Lung (tissue), 12 donors: Measurements from ENCODE around the gene IGFBP2. TPM values are rescaled to one million over a fixed set of nuclear protein-coding genes. Genes with fewer than 3 reads are reported as not detected.

Experiments
- ATAC-seq: fragments of 200-7000 bp; cut with Tn5 transposase; one replicate; pipeline ENCODE4 v1.9.1; 2020; ENCODE audit warnings: moderate number of reproducible peaks; ENCODE audit not compliant: insufficient read depth, low FRiP score
- DNase-seq, 3 donors: peaks; one replicate each; pipeline ENCODE4 v3.0.0-alpha.2; 2013 to 2017
- H3K27ac ChIP-seq, 2 donors: one replicate each; pipeline ENCODE4 v1.5.1; 2013; ENCODE audit warnings: mild to moderate bottlenecking in 2 of 2, moderate library complexity in 2 of 2, control low read depth in 1 of 2, inconsistent platforms in 1 of 2, low read depth in 1 of 2, low read length in 1 of 2
- H3K27me3 ChIP-seq, 3 donors: one replicate each; pipeline ENCODE4 v1.5.1; 2013; ENCODE audit warnings: low read length in 2 of 3; ENCODE audit not compliant: control insufficient read depth in 3 of 3, insufficient read depth in 3 of 3
- H3K36me3 ChIP-seq, 4 donors: one replicate each; pipeline ENCODE4 v1.5.1; 2013; ENCODE audit warnings: low read length in 4 of 4, mild to moderate bottlenecking in 1 of 4, moderate library complexity in 1 of 4; ENCODE audit not compliant: control insufficient read depth in 4 of 4, insufficient read depth in 4 of 4
- H3K4me1 ChIP-seq, 5 donors: one replicate each; pipeline ENCODE4 v1.5.1; 2013; ENCODE audit warnings: low read length in 5 of 5, mild to moderate bottlenecking in 2 of 5, moderate library complexity in 1 of 5; ENCODE audit not compliant: control insufficient read depth in 5 of 5, insufficient read depth in 5 of 5
- H3K4me3 ChIP-seq: one replicate; pipeline ENCODE4 v1.5.1; 2013; ENCODE audit warnings: mild to moderate bottlenecking, control low read depth, moderate library complexity
- H3K9ac ChIP-seq, 2 donors: one replicate each; pipeline ENCODE4 v1.5.1; 2013; ENCODE audit warnings: low read length in 2 of 2, control low read depth in 1 of 2; ENCODE audit not compliant: insufficient read depth in 1 of 2
- H3K9me3 ChIP-seq, 4 donors: one replicate each; pipeline ENCODE4 v1.5.1; 2013; ENCODE audit warnings: low read length in 3 of 4, mild to moderate bottlenecking in 1 of 4, moderate library complexity in 1 of 4; ENCODE audit not compliant: control insufficient read depth in 4 of 4, insufficient read depth in 3 of 4
- WGBS, 2 donors: extraction: QIAGEN DNeasy Blood & Tissue Kit; methylation state at CpG; one replicate each; pipeline ENCODE4 v1.1.7; 2013; 5-methylcytosine and 5-hydroxymethylcytosine counted together
- polyA plus RNA-seq, 2 donors: library from polyadenylated mRNA; stranded (reverse); fragments of 200-250 nt; gene quantifications; one replicate each; pipeline ENCODE4 v1.2.1, GENCODE V29; 2013
- total RNA-seq, 2 donors: library from RNA; depleted of rRNA in 1 of 2; stranded (reverse); fragments of >200 nt in 1 of 2; gene quantifications; one replicate each; pipeline ENCODE4 v1.2.1, GENCODE V29; 2014 to 2021
- TF ChIP-seq, protein P1 (sequence below): IDR thresholded peaks from 2 replicates; pipeline ENCODE4 v1.5.1; 2012; ENCODE audit warnings: mild to moderate bottlenecking; ENCODE audit errors: control extremely low read depth, extremely low read depth
- donor health status: control.
- donor health status: control.
- donor health status: Bipolar disorder and iron deficiency.
- donor health status: healthy.
- donor health status: DM: yes; HTN: yes; CAD: no.

IGFBP2 gene
- total and polyA plus RNA-seq, 4 donors: 50.5 to 104 (median 81.2) TPM

DNA sequence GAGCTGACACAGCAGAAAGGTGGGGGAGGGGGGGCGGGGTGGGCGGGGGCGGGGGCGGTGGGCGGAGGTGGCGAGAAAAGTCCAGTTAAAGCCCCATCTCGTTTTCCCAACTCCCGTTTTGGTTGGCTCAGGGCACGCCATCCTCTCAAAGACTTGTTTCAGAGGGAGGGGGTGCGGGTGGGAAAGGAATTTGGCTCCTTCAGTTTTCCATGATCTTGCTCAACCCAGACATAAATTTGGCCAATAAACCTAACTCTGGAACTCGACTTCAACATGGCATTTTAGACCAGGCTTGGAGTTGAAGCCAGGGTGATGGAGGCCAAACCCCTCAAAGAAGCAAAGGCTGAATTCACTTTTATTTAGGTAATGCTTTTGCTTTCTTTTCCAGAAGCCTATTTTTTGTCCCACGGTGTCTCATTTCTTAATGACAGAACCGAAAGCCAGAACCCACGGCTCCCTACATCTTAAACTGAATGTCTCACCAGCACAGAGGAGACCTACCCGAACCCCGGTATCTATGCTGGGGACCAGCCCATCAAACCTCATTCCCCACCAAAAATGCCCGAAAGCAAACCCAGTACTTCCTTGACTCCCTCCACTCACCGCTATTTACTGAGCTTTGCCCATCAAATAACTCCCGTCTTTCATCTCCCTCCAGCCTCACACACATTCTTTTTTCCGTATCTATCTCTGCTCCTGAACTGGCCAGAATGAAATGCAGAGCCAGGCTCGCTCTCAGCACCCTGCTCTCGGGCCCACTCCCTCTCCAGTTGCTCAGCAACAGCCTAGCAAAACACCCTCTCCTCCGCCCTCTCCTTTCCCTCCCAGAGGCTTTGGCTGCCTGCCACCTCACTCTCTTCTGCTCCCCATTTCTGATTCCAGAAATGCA, 57.9 kb downstream of the IGFBP2 start:
- 15 to 17% methylated on average over 21 to 23 of the region's 23 CpGs for WGBS, 2 donors
- Histone ChIP-seq H3K9me3 (no peaks in the 10 kb centered on the region), H3K27me3 (no peaks in the 10 kb centered on the region), H3K9ac (peak overlapping the region in 1 of 2 donors; percentile 86), H3K27ac (peak overlapping the region; percentile 70 to 73), H3K4me1 (peaks cover 3 to 55% (median 25%) of the 10 kb centered on the region in 5 donors), H3K4me3 (no peak overlapping the region), H3K36me3 (no peaks in the 10 kb centered on the region)
- DNase-seq (peak; percentile 91 to 94 (median 93)), ATAC-seq (no peak)
- TF ChIP-seq, protein P1, sequence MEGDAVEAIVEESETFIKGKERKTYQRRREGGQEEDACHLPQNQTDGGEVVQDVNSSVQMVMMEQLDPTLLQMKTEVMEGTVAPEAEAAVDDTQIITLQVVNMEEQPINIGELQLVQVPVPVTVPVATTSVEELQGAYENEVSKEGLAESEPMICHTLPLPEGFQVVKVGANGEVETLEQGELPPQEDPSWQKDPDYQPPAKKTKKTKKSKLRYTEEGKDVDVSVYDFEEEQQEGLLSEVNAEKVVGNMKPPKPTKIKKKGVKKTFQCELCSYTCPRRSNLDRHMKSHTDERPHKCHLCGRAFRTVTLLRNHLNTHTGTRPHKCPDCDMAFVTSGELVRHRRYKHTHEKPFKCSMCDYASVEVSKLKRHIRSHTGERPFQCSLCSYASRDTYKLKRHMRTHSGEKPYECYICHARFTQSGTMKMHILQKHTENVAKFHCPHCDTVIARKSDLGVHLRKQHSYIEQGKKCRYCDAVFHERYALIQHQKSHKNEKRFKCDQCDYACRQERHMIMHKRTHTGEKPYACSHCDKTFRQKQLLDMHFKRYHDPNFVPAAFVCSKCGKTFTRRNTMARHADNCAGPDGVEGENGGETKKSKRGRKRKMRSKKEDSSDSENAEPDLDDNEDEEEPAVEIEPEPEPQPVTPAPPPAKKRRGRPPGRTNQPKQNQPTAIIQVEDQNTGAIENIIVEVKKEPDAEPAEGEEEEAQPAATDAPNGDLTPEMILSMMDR: no peak

DNA sequence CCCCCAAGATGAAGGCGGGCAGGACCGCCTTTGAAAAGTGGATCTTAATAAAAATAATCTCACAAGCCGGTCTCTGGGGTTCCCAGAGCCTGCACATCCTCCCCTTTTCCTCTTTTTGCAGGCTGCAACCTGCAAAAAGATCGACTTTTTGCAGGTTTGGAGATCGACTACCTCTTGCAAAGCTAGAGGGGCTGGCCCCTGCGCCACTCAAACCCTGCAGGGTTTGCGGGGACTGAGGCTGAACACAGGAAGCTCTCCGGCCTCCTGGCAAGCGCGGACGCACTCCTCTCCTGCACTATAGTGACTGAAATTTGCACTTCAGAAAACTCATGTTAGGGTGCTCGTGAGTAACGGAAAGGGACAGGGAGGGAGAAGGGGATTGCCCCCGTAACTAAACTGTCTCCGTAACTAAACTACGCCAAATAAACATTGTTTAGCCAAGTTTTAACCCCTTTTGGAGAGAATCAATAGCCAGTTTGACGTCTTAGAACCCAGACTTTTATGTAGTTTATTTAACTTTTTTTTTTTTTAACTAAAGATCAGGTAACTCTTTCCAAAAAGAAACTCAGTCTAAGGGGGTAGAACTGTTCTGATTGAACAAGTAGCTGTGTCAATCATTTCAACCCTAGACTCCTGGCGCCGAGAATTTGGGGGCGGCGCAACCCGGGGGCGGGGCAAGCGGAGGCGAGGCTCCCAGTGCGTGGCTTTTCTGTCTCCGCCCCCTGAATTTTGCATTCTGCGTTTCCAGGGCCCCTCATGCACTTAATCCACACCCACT, 59.6 kb downstream of the IGFBP2 start:
- H3K27me3 ChIP-seq: no peaks in the 10 kb centered on the region
- 1% methylated on average over 28 of the region's 28 CpGs for WGBS, 2 donors

DNA sequence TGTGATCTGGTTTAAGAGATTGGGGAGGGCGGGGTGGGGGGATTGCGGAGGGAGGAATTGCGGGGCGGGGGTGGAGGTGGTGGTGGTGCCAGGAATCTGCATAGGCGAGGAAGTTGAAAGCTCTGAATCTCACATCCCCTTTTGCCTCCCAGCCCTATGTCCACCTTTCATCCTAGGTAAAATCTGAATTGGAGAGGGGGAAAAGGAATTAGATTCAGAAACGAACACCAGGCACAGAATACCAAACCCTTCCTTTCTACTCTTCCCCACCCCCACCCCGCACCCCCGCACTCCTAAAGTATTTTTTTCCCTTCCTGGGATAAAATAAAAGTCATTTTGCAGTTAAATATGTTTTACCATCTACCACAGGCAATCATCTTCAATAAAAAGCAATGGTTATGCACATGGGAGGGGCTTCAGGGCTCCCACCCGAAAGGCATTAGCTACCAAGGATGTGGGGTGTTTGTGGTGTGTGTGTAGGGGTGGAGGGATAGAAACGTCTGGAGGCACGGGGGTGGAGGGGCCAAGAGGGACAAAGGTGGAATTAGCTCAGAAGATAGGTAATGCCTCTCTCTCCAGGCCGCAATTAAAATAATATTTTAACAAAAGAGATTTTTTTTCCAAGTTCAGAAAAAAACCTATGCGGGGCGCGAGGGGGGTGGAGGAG, 60.3 kb downstream of the IGFBP2 start:
- H3K9ac ChIP-seq: peak overlapping the region in 1 of 2 donors; percentile 50
- TF ChIP-seq, protein P1: no peak
- H3K4me1 ChIP-seq: peaks cover 3 to 76% (median 33%) of the 10 kb centered on the region in 5 donors
- 4 to 5% methylated on average over 15 of the region's 15 CpGs for WGBS, 2 donors
- no peaks in the 10 kb centered on the region for H3K27me3 ChIP-seq
- no peaks in the 10 kb centered on the region for H3K9me3 ChIP-seq
- peak overlapping the region in 1 of 2 donors; percentile 86 for H3K27ac ChIP-seq
- DNase-seq (peak in 1 of 3 donors; percentile 55), ATAC-seq (no peak)
- no peak overlapping the region for H3K4me3 ChIP-seq
- H3K36me3 ChIP-seq: no peaks in the 10 kb centered on the region

More for the DNA sequence above, 59.6 kb downstream of the IGFBP2 start:
- H3K9me3 ChIP-seq: no peaks in the 10 kb centered on the region
- H3K4me3 ChIP-seq: peak overlapping the region; percentile 2
- H3K9ac ChIP-seq: peak overlapping the region in 1 of 2 donors; percentile 66
- DNase-seq: peak; percentile 93 to 95 (median 94)
- peak; percentile 31 for ATAC-seq
- peaks cover 3 to 68% (median 34%) of the 10 kb centered on the region in 5 donors for H3K4me1 ChIP-seq
- peak overlapping the region; percentile 40 to 68 for H3K27ac ChIP-seq
- no peaks in the 10 kb centered on the region for H3K36me3 ChIP-seq
- TF ChIP-seq, protein P1: no peak
